K562 (cell line): ENCODE measurements around the gene TPD52L1. TPM values are rescaled to one million over a fixed set of nuclear protein-coding genes. Genes with fewer than 3 reads are reported as not detected.

Experiments used
- ATAC-seq: fragments of 200-7000 bp; cut with Tn5 transposase; 3 replicates; pipeline ENCODE4 v1.9.1; 2020; ENCODE audit warnings: moderate library complexity
- BruUV-seq: library from RNA; stranded (reverse); fragments of 400-500 nt; replicated peaks from 2 replicates; lab custom pipeline; 2021; lab: Mats Ljungman, UMichigan
- CTCF ChIA-PET: fragments of 300-600 bp; formaldehyde crosslinking; extraction: SDS; loops from one replicate; lab custom pipeline; 2021; ENCODE audit warnings: low intra/inter-chr PET ratio; lab: Yijun Ruan, JAX
- POLR2A ChIA-PET: fragments of 300-600, 350-650 bp; sonication (Branson Sonifier 250); formaldehyde crosslinking; extraction: SDS; loops from one replicate; lab custom pipeline; 2021; ENCODE audit warnings: antibody characterized with exemption, inconsistent platforms; lab: Yijun Ruan, JAX
- DNase-seq, 4 experiments: peaks; one replicate each; pipeline versions ENCODE4 v3.0.0 to v3.0.0-alpha.2; 2011 to 2018; ENCODE audit warnings: low spot score in 3 of 4, mixed read lengths in 3 of 4; ENCODE audit errors: extremely low read depth in 1 of 4
- FAIRE-seq: peaks from 2 replicates; lab custom pipeline; 2011; peaks lifted over from hg19 to GRCh38; lab: Jason Lieb, UNC
- H2AFZ ChIP-seq: 2 replicates; pipeline ENCODE4 v1.6.0; 2011; ENCODE audit warnings: low read depth, low read length, control low read depth, inconsistent platforms
- H3K27ac ChIP-seq: fragments of 200-600 bp; 3 replicates; pipeline ENCODE4 v1.8.0; 2011; ENCODE audit warnings: low read depth, mild to moderate bottlenecking, control low read depth, inconsistent platforms, low read length, moderate library complexity, mixed read lengths; ENCODE audit errors: extremely low read depth
- H3K27me3 ChIP-seq, 2 experiments: fragments of 300-600 bp in 1 of 2; 2 replicates in 1 of 2; 3 replicates in 1 of 2; pipeline versions ENCODE4 v1.6.0 to v1.8.0; 2011; ENCODE audit warnings: inconsistent platforms in 2 of 2, low read length in 2 of 2, mild to moderate bottlenecking in 1 of 2, mixed read lengths in 1 of 2, moderate library complexity in 1 of 2; ENCODE audit not compliant: control insufficient read depth in 2 of 2, insufficient read depth in 2 of 2
- H3K36me3 ChIP-seq: fragments of 300-600 bp; 3 replicates; pipeline ENCODE4 v1.8.0; 2011; ENCODE audit warnings: mild to moderate bottlenecking, low read length, inconsistent platforms; ENCODE audit not compliant: control insufficient read depth, insufficient read depth
- H3K4me1 ChIP-seq, 2 experiments: fragments of 200-600 bp in 1 of 2; replicated peaks in 1 of 2; 2 replicates in 1 of 2; 3 replicates in 1 of 2; pipeline versions ENCODE4 v1.5.1 to v1.8.0; 2011; ENCODE audit warnings: inconsistent platforms in 2 of 2, low read length in 2 of 2, mild to moderate bottlenecking in 1 of 2, mixed read lengths in 1 of 2, moderate library complexity in 1 of 2; ENCODE audit not compliant: control insufficient read depth in 2 of 2, insufficient read depth in 2 of 2
- H3K4me2 ChIP-seq: 2 replicates; pipeline ENCODE4 v1.6.1; 2011; ENCODE audit warnings: low read length, control low read depth, inconsistent platforms, mixed read lengths; ENCODE audit not compliant: insufficient read depth
- H3K4me3 ChIP-seq: fragments of 200-600 bp; sonication (generic), shearing (Covaris generic); 2 replicates; pipeline ENCODE4 v1.5.1; 2016; ENCODE audit warnings: control low read depth, inconsistent platforms
- H3K79me2 ChIP-seq: fragments of 200-600 bp; 3 replicates; pipeline ENCODE4 v1.8.0; 2011; ENCODE audit warnings: low read length, inconsistent platforms; ENCODE audit not compliant: control insufficient read depth, insufficient read depth
- H3K9ac ChIP-seq, 2 experiments: 2 replicates each; pipeline versions ENCODE4 v1.6.0 to v1.6.1; 2011; ENCODE audit warnings: low read depth in 2 of 2, low read length in 2 of 2, control low read depth in 1 of 2, inconsistent platforms in 1 of 2, mild to moderate bottlenecking in 1 of 2, mixed read lengths in 1 of 2; ENCODE audit not compliant: insufficient read depth in 1 of 2
- H3K9me1 ChIP-seq: one replicate; pipeline ENCODE4 v1.6.0; 2011; ENCODE audit warnings: inconsistent platforms, mild to moderate bottlenecking, low read length, moderate library complexity; ENCODE audit not compliant: control insufficient read depth, insufficient read depth
- H3K9me3 ChIP-seq: replicated peaks from 2 replicates; pipeline ENCODE4 v1.5.1; 2011; ENCODE audit warnings: low read depth, low read length, inconsistent platforms; ENCODE audit not compliant: control insufficient read depth, insufficient read depth
- H4K20me1 ChIP-seq: replicated peaks from 2 replicates; pipeline ENCODE4 v1.6.1; 2011; ENCODE audit warnings: low read length, inconsistent platforms, mixed read lengths; ENCODE audit not compliant: control insufficient read depth, insufficient read depth
- AFF4 ChIP-seq: sonication (generic); formaldehyde crosslinking; IDR thresholded peaks from 2 replicates; pipeline ENCODE4 v1.8.0; 2023; ENCODE audit warnings: mild to moderate bottlenecking, missing genetic modification reagents
- CHD7 ChIP-seq: fragments of 200-600 bp; sonication (generic); IDR thresholded peaks from one replicate; pipeline ENCODE4 v1.6.1; 2012; ENCODE audit warnings: mild to moderate bottlenecking, low read depth, low read length, inconsistent platforms
- KLF6 ChIP-seq: fragments of 250-450 bp; sonication (Bioruptor Pico); IDR thresholded peaks from 2 replicates; pipeline ENCODE4 v1.4.0; 2020; ENCODE audit warnings: mild to moderate bottlenecking, moderate library complexity, borderline replicate concordance
- NR2C1 ChIP-seq, 2 experiments: fragments of 450-650 bp; IDR thresholded peaks; 2 replicates each; pipeline ENCODE4 v1.6.1; 2017; ENCODE audit warnings: mild to moderate bottlenecking in 2 of 2, antibody characterized with exemption in 1 of 2, inconsistent platforms in 1 of 2, missing compliant biosample characterization in 1 of 2, missing genetic modification characterization in 1 of 2
- RBM39 ChIP-seq: fragments of 200-400 bp; formaldehyde crosslinking; optimal IDR thresholded peaks from 2 replicates; pipeline ENCODE3; 2018; ENCODE audit warnings: low read depth, low read length
- SUPT5H ChIP-seq: fragments of 450-650 bp; IDR thresholded peaks from 2 replicates; pipeline ENCODE4 v1.6.1; 2016
- ZNF586 ChIP-seq: fragments of 450-650 bp; formaldehyde crosslinking; conservative IDR thresholded peaks from 2 replicates; pipeline ENCODE4 v1.4.0; 2020; ENCODE audit warnings: mild to moderate bottlenecking, moderate library complexity
- WGBS: fragments of 100-300 bp; shearing (Covaris generic); methylation state at CpG from one replicate; pipeline ENCODE4 v1.1.6; 2016; ENCODE audit warnings: low coverage, mixed read lengths; ENCODE audit not compliant: insufficient coverage; ENCODE audit errors: missing lambda C conversion rate; 5-methylcytosine and 5-hydroxymethylcytosine counted together
- in situ Hi-C: fragments of 300-500 bp; cut with MboI; formaldehyde crosslinking; loops from 4 replicates; pipeline ENCODE4 v1.15.0; 2018; ENCODE audit warnings: inconsistent platforms, mixed read lengths
- intact Hi-C: fragments of 100-400 bp; cut with micrococcal nuclease; formaldehyde crosslinking; loops from 2 replicates; pipeline ENCODE4 v1.14.2; 2022
- polyA plus RNA-seq, 8 experiments: library from polyadenylated mRNA; depleted of rRNA in 4 of 8; stranded (reverse) in 5 of 8; unstranded in 3 of 8; fragments of >200 nt; fragmentation: Nextera tagmentation in 2 of 8; fragmentation: Illumina TruSeq in 1 of 8; extraction: Ambion mirVana in 2 of 8; extraction: Trizol in 1 of 8; gene quantifications; 2 replicates each; pipeline versions ENCODE4 v1.2.1 to v1.2.3, GENCODE V29; 2011 to 2014; ENCODE audit warnings: inconsistent platforms in 1 of 8, missing spikeins in 1 of 8
- total RNA-seq, 7 experiments: library from RNA; depleted of rRNA in 6 of 7; stranded (reverse); fragments of >200 nt in 6 of 7; fragmentation: Illumina TruSeq in 2 of 7; extraction: Trizol in 2 of 7; gene quantifications; 2 replicates each; pipeline versions ENCODE4 v1.2.1 to v1.2.3, GENCODE V29; 2011 to 2021; ENCODE audit warnings: low replicate concordance in 1 of 7

TPD52L1 gene
- total and polyA plus RNA-seq, 9 of the 15 experiments (the other 6 are each of a cell fraction or from before 2014, with no cell fraction given): 12.9 to 149 (median 75.7) TPM

- no TSS peak for BruUV-seq
- H3K4me1 ChIP-seq: no peaks in the 10 kb centered on the region
- no peaks in the 10 kb centered on the region for H3K79me2 ChIP-seq
- intact Hi-C loops: no loop called here
- FAIRE-seq (no peak), DNase-seq (no peak), ATAC-seq (peak; percentile 41; the same call in 2 of the 3 replicates)
- H3K9ac ChIP-seq: no peak overlapping the region
- no peak overlapping the region for H2AFZ ChIP-seq
- H3K9me3 ChIP-seq: no peaks in the 10 kb centered on the region
- POLR2A ChIA-PET: interaction anchor here (0.7 to 1.3 kb wide), 3 partner anchors 10 to 79 kb away, joined by 3 to 4 read pairs (median 3); no protein-coding TSS in a partner anchor
- H3K9me1 ChIP-seq: no peaks in the 10 kb centered on the region
- in situ Hi-C loops: no loop called here
- H3K27ac ChIP-seq: no peak overlapping the region
- CTCF ChIA-PET: no interaction called here
- no peaks in the 10 kb centered on the region for H4K20me1 ChIP-seq
- H3K36me3 ChIP-seq: no peaks in the 10 kb centered on the region; the same call in 2 of the 3 replicates
- H3K4me3 ChIP-seq: no peak overlapping the region
- H3K4me2 ChIP-seq: no peak overlapping the region
- no peaks in the 10 kb centered on the region for H3K27me3 ChIP-seq
- WGBS: 82% methylated on average over 2 of the region's 2 CpGs
- TF ChIP-seq NR2C1 (IDR thresholded peaks at IDR 0.05): no peak
- TF ChIP-seq NR2C1 (tag; IDR thresholded peaks at IDR 0.05): no peak
- no peak for TF ChIP-seq ZNF586
- TF ChIP-seq SUPT5H: no peak
- no peak for TF ChIP-seq KLF6 (CRISPR knock-in tag)
- no peak for TF ChIP-seq CHD7
- TF ChIP-seq RBM39: no peak
- no peak for TF ChIP-seq AFF4 (CRISPR knock-in tag)
These were observed 67.1 kb downstream of the TPD52L1 start for GRCh38 chr6:125220712-125221111.
